Stimulated activated CD8-positive, alpha-beta memory T cell treated with anti-CD3 and anti-CD28 coated beads, Interleukin-4, amount 100 ng/mL, for 4 hours (primary cell): ENCODE measurements around the gene GAMT.
"Not testable (repeated sequence)": the region's sequence is repeated elsewhere in the genome, so short reads cannot be mapped to it uniquely, and the experiment has no call there.

Source experiments
- DNase-seq, 2 donors: peaks; one replicate each; pipeline ENCODE4 v3.0.0-alpha.2; 2020; ENCODE audit warnings: low read depth in 2 of 2, low spot score in 1 of 2

GAMT gene

DNA sequence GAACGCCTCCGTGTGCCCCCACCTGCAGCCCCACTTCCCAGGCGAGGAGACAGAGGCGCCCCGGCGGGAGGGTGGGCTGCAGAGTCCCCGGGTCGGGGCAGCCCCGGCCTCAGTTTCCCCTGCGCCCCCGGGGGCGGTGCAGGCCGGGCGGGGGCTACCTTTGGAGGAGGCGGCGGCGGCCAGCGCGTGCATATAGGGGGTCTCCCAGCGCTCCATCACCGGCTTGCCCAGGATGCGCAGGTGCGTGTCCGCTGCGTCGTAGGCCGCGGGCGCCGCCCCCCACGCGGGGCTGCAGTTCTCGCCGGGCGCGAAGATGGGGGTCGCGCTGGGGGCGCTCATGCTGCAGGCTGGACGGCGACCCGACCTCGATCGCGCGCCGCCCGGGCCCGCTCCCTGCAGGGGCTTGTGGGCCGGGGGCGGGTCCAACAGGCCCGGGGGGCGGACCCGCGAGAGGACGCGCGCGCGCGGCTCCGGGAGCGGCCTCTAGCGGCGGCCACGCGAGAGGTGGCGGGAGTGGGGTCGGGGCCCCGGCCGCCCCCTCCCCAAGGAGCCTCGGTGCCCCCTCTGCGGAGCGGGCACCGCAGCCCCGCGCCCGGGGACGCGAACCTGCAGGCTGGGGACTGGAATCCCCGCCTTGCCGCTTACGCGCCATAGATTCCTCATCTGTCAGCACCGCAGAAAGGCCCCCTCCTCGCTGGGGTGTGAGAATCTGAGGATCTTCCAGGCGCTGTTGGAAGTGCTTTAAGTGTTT is at the start of gene GAMT:
GAMT (minus strand) TSS at position 405 of the 751 bp plus-strand sequence; CDS start at position 339, 66 bp downstream.
- DNase-seq: no peak

DNA sequence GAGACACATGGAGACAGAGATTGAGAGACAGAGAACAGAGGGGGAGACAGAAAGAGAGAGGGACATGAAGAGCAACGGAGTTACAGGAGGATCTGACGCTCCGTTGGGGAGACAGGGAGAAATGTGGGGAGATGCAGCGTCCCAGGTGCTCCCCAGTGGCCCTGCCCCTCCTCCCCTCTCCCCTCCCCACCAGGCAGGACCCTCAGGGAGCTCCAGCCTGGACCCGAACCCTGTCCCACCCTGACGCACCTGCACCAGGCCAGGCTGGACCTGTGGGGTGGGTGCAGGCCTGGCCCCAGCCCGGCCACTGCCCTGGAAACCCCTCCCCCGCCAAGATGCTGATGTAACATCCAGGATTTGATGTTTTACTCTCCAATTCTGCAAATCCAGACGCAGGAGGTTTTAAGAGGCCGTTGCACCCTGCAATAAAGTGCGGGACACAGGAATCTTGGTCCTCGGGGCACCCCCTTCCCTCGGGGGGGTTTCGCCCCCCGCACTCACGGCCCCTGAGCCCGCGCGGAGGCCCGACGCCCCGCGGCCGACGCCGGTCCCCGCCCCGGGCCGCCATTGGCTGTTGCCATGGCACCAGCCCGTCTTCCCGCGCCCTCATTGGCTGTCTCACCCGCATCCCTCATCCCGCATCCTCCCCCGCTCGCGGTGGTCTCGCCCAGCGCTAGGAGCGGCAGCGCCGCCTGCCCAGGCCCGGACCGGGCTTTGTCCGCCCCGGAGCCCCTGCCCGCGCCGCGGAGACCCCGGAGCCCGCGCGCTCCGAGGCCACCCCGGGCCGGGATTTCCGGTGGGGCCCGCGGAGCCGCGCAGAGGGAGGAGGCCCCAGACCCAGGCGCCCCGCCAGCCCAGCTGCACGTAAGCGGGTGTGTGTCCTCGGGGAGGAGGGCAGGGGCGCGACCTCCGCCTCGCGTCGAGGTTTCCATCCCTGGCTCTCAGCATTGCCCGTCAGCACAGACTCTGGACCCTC is 48.4 kb upstream of the GAMT start, which contains the start of gene APC2:
APC2 (plus strand) TSS at position 655 of the 976 bp plus-strand sequence. CDS start 2,881 bp downstream, outside the sequence.
- DNase-seq: no peak

GRCh38 chr19:1447944-1448343 is 46.6 kb upstream of the GAMT start:
- no peak for DNase-seq

GRCh38 chr19:1447504-1447903 is 46.2 kb upstream of the GAMT start:
- DNase-seq: no peak

GRCh38 chr19:1446713-1447481 is 45.6 kb upstream of the GAMT start:
- no peak for DNase-seq

DNA sequence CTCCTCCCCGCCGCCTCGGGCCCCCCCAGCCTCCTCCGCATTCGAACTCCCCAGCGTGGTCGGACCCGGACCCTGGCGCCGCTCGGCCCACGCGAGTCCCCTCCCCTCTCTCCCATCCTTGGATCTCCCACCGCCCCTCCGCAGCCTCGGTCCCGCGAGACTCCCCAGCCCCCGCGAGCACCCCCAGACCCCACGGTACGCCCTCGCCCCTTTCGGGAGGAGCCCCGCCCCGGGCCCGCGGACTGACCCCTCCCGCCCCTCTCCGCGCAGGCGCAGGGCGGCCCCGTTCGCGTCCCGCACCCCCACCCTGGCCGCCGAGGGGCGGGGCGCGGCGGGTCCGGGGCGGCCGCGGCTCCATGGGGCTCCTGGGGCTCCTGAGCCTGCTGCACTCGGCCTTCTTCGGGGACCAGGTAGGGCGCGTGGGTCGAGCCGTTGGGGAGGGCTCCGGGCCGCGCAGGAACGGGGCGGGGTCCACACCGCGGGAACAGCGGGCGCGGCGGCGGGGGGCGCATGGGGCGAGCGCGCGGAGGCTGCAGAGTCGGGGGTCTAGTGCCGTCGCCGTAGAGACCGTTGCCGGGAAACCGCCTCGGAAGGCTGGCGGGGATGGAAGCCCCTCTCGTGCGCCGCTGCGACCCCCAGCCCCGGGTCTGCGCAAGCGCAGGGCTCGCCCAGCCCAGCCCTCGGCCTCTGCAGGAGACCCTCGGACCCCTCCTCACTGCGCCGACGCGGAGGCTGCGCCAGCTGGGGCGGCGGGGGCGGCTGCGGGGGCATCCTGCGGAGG is 44.8 kb upstream of the GAMT start:
- no peak for DNase-seq

DNA sequence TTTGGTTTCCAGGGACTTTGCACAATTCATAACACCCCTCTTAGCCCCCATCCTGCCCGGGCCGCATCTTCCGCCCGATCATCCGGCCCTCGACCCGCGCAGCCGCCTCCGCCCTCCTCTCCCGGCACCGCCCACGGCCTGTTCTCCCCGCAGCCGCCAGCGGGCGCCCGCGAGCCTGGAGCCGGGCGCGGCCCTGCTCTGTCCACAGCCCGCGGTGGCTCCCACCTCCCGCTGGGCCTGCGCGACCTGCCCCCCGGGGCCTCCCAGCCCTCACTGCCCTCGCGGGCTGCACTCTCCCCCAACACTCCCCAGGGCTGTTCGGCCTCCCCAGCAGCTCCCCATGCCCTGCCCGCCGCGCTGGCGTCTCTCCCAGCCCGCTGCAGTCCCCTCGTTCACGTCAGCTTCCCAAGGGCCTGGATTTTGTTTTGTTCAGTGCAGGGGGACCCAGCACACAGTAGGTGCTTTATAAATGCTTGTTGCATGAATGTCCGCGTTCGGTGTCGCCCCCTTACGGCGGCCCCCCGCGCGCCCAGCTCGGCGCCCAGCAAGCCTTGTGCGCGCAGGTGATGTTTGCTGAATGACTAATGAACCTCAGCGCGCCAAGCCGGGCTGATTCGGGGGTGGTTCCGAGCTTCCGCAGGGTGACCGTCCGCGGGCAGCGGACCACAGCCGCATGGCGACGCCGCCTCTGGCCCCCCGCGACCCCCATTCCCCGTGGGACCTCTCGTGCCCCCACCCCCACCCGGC is 44.0 kb upstream of the GAMT start:
- peak; percentile 49 to 58 for DNase-seq

DNA sequence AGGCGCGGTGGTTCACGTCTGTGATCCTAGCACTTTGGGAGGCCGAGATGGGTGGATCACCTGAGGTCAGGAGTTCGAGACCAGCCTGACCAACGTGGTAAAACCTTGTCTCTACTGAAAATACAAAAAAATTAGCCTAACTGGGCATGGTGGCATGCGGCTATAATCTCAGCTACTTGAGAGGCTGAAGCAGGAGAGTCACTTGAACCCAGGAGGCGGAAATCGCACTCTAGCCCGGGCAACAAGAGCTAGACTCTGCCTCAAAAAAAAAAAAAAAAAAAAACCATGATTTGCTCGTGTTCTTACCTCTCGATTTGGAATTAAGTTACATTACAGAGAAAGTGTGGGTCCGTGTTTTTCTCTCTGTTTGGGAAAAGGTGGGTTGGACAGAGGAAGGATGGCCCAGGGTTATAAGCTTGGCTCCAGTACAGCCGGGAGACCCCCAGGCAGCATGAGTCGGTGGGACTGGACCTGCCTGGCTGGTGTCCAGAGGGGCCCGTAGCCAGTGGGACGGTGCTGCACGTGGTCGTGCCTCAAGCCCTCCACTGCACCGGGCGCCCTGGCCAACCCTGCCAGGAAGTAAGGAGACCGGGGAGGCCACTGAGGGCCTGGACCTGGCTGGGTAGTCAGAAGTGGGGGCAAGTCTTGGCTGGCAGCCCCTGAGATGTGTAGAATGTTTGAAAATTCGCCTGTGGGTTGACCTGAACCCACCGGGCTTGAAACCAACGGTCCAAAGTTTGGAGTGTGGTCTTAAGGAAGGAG is 40.5 kb upstream of the GAMT start:
- DNase-seq: no peak

GRCh38 chr19:1441022-1441426 is 39.7 kb upstream of the GAMT start:
- no peak for DNase-seq

DNA sequence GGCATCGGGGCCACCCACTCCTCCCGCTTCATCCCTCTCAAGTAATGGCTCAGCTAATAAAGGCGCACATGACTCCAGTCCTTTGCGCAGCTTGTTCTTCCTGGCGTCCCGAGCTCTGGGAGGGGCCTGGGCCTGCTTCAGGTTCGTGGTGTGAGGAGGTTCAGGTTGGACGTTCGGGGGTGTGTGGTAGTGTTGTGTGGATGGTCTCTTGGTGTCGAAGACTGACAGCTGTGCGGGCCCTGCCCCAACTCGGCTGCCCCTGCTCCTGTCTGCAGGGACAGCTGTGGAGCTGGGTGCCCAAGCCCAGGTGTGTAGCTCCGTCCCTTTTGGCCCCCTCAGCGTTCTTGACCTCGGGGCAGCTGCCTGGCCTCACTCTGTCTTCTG is 39.1 kb upstream of the GAMT start:
- no peak for DNase-seq

DNA sequence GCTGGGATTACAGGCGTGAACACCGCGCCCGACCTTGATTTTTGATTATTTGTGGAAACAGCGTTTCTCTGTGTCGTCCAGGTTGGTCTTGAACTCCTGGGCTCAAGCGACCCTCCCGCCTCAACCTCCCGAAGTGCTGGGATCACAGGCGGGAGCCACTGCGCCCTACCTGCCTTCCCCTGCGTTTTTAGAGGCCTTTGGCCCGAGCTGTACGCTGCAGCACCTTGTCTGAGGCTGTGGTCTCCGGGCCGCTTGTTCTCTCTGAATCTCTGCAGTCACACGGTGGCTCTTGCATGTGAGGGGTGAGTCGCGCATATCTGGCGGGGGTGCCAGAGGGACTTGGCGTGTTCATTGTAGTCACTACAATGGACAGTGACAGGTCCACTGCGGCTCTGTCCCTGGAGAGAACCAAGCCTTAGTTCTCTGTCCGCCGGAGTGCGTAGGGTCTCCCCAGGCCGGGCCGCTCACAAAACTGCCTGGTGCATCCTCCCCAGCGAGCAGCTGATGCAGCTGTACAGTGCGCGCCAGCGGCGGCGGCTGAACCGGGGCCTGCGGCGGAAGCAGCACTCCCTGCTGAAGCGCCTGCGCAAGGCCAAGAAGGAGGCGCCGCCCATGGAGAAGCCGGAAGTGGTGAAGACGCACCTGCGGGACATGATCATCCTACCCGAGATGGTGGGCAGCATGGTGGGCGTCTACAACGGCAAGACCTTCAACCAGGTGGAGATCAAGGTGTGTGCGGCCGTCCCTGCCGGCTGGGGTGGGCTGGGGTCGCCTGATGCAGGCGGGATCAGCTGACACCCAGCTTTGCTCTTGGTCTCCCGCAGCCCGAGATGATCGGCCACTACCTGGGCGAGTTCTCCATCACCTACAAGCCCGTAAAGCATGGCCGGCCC is 38.4 kb upstream of the GAMT start:
- not testable (repeated sequence) for DNase-seq

GRCh38 chr19:1438933-1439354 is 37.6 kb upstream of the GAMT start:
- no peak for DNase-seq

- DNase-seq: peak; percentile 89 to 90
Measured at GRCh38 chr19:1438035-1438932, 36.9 kb upstream of the GAMT start, which contains the start of gene RPS15. Gene RPS15, plus strand, starts transcription at chr19:1438396. Its CDS starts 30 bp downstream, at chr19:1438426.

DNA sequence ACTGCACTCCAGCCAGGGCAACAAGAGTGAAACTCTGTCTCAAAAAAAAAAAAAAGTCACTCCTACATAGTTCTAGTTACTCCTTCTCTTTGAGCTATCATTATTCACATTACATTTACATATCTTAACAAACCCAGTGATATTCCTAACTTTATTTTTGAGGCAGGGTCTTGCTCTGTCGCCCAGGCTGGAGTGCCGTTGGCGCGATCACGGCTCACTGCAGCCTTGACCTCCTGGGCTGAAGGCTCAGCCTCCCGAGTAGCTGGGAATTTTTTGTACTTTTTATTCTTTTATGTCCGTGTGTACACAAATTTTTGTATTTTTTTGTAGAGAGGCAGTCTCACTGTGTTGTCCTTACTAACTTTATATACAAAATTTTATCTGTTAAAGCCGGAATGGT is 36.3 kb upstream of the GAMT start:
- DNase-seq: no peak

DNA sequence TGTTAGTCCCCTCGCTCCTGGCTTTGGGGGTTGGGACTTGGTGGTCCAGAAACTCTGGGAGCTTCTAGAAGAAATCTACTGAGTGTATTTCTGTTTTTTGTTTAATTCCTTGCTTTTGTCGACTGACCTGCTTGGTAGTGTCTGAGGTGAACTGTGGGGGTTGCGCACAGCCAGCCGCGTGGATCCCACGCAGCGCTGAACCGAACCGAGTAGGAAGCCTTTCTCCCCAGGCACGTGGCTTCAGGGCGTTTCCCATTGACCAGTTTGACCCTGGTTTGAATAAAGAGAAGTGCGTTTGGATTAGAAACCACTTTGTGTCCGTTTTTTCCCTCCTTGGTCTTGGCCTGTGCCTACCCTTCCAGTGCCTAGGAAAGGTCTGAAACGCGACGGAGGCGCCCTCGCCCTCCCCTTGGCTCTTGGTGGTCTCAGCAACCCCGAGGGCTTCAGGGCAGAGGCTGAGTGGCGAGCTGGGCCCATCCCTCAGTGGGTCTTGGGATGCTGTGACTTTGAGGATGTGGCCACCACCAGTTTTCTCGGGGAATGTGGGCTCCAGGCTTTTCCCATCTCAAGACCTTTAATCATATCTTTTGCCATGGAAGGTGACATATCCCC is 34.1 kb upstream of the GAMT start:
- no peak for DNase-seq

DNA sequence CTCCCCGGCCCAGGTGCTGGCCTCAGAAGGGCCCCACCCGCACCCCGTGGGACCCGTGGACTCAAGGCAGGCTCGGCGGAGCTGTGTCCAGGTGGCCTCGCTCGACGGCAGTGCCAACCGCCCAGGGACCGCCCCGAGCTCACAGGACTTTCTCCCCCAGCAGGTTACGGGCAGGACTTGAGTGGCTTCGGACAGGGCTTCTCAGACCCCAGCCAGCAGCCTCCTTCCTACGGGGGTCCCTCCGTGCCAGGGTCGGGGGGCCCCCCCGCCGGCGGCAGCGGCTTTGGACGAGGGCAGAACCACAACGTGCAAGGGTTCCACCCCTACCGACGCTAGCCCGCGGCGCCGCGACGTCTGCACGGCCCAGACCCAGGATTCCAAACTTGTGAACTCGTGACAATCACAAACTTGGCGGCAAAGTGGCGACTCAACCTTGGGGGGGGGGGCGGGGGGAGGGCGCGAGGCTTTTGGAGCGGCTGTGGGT is 33.3 kb upstream of the GAMT start:
- DNase-seq: no peak
